Measurements from ENCODE around the gene REC8.

DNA sequence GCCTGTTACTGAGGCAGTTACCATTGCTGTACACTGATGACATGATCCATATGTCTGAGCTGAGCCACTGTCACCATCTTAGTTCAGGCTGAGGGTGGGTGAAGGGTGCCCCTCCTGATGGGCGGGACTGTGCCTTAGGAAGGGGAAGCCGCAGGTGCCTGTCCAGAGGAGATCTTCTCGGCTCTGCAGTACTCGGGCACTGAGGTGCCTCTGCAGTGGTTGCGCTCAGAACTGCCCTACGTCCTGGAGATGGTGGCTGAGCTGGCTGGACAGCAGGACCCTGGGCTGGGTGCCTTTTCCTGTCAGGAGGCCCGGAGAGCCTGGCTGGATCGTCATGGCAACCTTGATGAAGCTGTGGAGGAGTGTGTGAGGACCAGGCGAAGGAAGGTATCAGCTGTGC, 20.9 kb upstream of the REC8 start:
- no peak for TF ChIP-seq HNF4A (conservative IDR thresholded peaks at IDR 0.05)
- TF ChIP-seq, protein P1, sequence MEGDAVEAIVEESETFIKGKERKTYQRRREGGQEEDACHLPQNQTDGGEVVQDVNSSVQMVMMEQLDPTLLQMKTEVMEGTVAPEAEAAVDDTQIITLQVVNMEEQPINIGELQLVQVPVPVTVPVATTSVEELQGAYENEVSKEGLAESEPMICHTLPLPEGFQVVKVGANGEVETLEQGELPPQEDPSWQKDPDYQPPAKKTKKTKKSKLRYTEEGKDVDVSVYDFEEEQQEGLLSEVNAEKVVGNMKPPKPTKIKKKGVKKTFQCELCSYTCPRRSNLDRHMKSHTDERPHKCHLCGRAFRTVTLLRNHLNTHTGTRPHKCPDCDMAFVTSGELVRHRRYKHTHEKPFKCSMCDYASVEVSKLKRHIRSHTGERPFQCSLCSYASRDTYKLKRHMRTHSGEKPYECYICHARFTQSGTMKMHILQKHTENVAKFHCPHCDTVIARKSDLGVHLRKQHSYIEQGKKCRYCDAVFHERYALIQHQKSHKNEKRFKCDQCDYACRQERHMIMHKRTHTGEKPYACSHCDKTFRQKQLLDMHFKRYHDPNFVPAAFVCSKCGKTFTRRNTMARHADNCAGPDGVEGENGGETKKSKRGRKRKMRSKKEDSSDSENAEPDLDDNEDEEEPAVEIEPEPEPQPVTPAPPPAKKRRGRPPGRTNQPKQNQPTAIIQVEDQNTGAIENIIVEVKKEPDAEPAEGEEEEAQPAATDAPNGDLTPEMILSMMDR (IDR thresholded peaks at IDR 0.05; ENCODE audit: low read depth, low read length, missing input control) = no peak
- TF ChIP-seq, protein P2, sequence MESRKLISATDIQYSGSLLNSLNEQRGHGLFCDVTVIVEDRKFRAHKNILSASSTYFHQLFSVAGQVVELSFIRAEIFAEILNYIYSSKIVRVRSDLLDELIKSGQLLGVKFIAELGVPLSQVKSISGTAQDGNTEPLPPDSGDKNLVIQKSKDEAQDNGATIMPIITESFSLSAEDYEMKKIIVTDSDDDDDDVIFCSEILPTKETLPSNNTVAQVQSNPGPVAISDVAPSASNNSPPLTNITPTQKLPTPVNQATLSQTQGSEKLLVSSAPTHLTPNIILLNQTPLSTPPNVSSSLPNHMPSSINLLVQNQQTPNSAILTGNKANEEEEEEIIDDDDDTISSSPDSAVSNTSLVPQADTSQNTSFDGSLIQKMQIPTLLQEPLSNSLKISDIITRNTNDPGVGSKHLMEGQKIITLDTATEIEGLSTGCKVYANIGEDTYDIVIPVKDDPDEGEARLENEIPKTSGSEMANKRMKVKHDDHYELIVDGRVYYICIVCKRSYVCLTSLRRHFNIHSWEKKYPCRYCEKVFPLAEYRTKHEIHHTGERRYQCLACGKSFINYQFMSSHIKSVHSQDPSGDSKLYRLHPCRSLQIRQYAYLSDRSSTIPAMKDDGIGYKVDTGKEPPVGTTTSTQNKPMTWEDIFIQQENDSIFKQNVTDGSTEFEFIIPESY (IDR thresholded peaks at IDR 0.05) = no peak
- TF ChIP-seq, protein P3, sequence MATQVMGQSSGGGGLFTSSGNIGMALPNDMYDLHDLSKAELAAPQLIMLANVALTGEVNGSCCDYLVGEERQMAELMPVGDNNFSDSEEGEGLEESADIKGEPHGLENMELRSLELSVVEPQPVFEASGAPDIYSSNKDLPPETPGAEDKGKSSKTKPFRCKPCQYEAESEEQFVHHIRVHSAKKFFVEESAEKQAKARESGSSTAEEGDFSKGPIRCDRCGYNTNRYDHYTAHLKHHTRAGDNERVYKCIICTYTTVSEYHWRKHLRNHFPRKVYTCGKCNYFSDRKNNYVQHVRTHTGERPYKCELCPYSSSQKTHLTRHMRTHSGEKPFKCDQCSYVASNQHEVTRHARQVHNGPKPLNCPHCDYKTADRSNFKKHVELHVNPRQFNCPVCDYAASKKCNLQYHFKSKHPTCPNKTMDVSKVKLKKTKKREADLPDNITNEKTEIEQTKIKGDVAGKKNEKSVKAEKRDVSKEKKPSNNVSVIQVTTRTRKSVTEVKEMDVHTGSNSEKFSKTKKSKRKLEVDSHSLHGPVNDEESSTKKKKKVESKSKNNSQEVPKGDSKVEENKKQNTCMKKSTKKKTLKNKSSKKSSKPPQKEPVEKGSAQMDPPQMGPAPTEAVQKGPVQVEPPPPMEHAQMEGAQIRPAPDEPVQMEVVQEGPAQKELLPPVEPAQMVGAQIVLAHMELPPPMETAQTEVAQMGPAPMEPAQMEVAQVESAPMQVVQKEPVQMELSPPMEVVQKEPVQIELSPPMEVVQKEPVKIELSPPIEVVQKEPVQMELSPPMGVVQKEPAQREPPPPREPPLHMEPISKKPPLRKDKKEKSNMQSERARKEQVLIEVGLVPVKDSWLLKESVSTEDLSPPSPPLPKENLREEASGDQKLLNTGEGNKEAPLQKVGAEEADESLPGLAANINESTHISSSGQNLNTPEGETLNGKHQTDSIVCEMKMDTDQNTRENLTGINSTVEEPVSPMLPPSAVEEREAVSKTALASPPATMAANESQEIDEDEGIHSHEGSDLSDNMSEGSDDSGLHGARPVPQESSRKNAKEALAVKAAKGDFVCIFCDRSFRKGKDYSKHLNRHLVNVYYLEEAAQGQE (IDR thresholded peaks at IDR 0.05) = no peak
- no peak for TF ChIP-seq RXRA (IDR thresholded peaks at IDR 0.05)
- TF ChIP-seq, protein P4, sequence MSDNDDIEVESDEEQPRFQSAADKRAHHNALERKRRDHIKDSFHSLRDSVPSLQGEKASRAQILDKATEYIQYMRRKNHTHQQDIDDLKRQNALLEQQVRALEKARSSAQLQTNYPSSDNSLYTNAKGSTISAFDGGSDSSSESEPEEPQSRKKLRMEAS (IDR thresholded peaks at IDR 0.05) = no peak
- TF ChIP-seq TAF1 (conservative IDR thresholded peaks at IDR 0.05) = no peak
- TF ChIP-seq FOXA1 (IDR thresholded peaks at IDR 0.05) = no peak
- TF ChIP-seq JUND (IDR thresholded peaks at IDR 0.05) = no peak
- no peak for TF ChIP-seq RAD21 (IDR thresholded peaks at IDR 0.05)
- no peak for TF ChIP-seq EGR1 (IDR thresholded peaks at IDR 0.05; ENCODE audit: low read depth in 2 of 2)
- TF ChIP-seq YY1 (IDR thresholded peaks at IDR 0.05) = no peak
- TF ChIP-seq, protein P5, sequence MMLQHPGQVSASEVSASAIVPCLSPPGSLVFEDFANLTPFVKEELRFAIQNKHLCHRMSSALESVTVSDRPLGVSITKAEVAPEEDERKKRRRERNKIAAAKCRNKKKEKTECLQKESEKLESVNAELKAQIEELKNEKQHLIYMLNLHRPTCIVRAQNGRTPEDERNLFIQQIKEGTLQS (IDR thresholded peaks at IDR 0.05) = no peak
